HCT116 (cell line): Measurements from ENCODE around the gene OPCML. TPM values are rescaled to one million over a fixed set of nuclear protein-coding genes. Genes with fewer than 3 reads are reported as not detected.

ENCODE experiments used
- ATAC-seq: fragments of 200-7000 bp; cut with Tn5 transposase; 2 replicates; pipeline ENCODE4 v1.9.1; 2020; ENCODE audit warnings: mild to moderate bottlenecking, moderate library complexity
- BruUV-seq: library from RNA; stranded (reverse); fragments of 400-500 nt; replicated peaks from 2 replicates; lab custom pipeline; 2021; lab: Mats Ljungman, UMichigan
- CTCF ChIA-PET: fragments of 300-600 bp; sonication (Branson Sonifier 250); formaldehyde crosslinking; loops from one replicate; lab custom pipeline; 2021; ENCODE audit warnings: antibody characterized with exemption; lab: Charles Lee
- POLR2A ChIA-PET: fragments of 300-600, 350-600 bp; sonication (Branson Sonifier 250); formaldehyde crosslinking; loops from one replicate; lab custom pipeline; 2021; ENCODE audit warnings: antibody characterized with exemption; lab: Charles Lee
- RAD21 ChIA-PET, 2 experiments: fragments of 300-600 bp; sonication (Branson Sonifier 250); formaldehyde crosslinking; loops; one replicate each; lab custom pipeline; 2023; ENCODE audit warnings: low total read pairs in 2 of 2; ENCODE audit not compliant: uncharacterized antibody in 2 of 2, unreplicated experiment in 2 of 2, low non-redundant PET in 1 of 2; lab: Charles Lee
- DNase-seq: peaks from one replicate; pipeline ENCODE4 v3.0.0-alpha.2; 2010; ENCODE audit warnings: low read depth, low spot score
- H2AFZ ChIP-seq: fragments of 200-600 bp; shearing (Covaris generic), sonication (generic); 2 replicates; pipeline ENCODE4 v1.6.1; 2017; ENCODE audit warnings: low read depth, mixed run types, mixed read lengths, antibody characterized with exemption, low read length; ENCODE audit not compliant: poor library complexity, severe bottlenecking
- H3K27ac ChIP-seq: 2 replicates; pipeline ENCODE4 v1.5.1; 2012; ENCODE audit warnings: low read depth, low read length
- H3K27me3 ChIP-seq: fragments of 200-600 bp; sonication (generic); 2 replicates; pipeline ENCODE4 v1.6.1; 2016; ENCODE audit warnings: mixed run types, low read length, mixed read lengths; ENCODE audit not compliant: insufficient read depth
- H3K36me3 ChIP-seq, 2 experiments: fragments of 200-500 bp in 1 of 2; fragments of 200-600 bp in 1 of 2; sonication (Bioruptor generic) in 1 of 2; sonication (generic) in 1 of 2; 2 replicates each; pipeline versions ENCODE4 v1.5.1 to v1.6.1; 2014 to 2016; ENCODE audit warnings: low read length in 2 of 2, inconsistent platforms in 1 of 2, mixed read lengths in 1 of 2, mixed run types in 1 of 2; ENCODE audit not compliant: insufficient read depth in 2 of 2, control insufficient read depth in 1 of 2
- H3K4me1 ChIP-seq, 2 experiments: fragments of 200-600 bp in 1 of 2; sonication (generic) in 1 of 2; 2 replicates each; pipeline versions ENCODE4 v1.5.1 to v1.6.1; 2012 to 2017; ENCODE audit warnings: low read length in 2 of 2, inconsistent platforms in 1 of 2, mild to moderate bottlenecking in 1 of 2, mixed read lengths in 1 of 2, mixed run types in 1 of 2, moderate library complexity in 1 of 2; ENCODE audit not compliant: insufficient read depth in 2 of 2, control insufficient read depth in 1 of 2
- H3K4me2 ChIP-seq: fragments of 200-600 bp; sonication (generic); 2 replicates; pipeline ENCODE4 v1.6.1; 2017; ENCODE audit warnings: mixed run types, low read length, mixed read lengths
- H3K4me3 ChIP-seq, 2 experiments: fragments of 200-600 bp in 1 of 2; sonication (generic) in 1 of 2; replicated peaks in 1 of 2; 2 replicates each; pipeline ENCODE4 v1.5.1; 2011 to 2016; ENCODE audit warnings: low read length in 2 of 2, control low read depth in 1 of 2, low read depth in 1 of 2, mild to moderate bottlenecking in 1 of 2, mixed read lengths in 1 of 2, mixed run types in 1 of 2
- H3K79me2 ChIP-seq: fragments of 200-600 bp; sonication (generic); 2 replicates; pipeline ENCODE4 v1.6.1; 2017; ENCODE audit warnings: mild to moderate bottlenecking, mixed run types, low read length, moderate library complexity, mixed read lengths; ENCODE audit not compliant: insufficient read depth
- H3K9ac ChIP-seq: fragments of 200-600 bp; sonication (generic); 2 replicates; pipeline ENCODE4 v1.6.1; 2016; ENCODE audit warnings: low read length, mixed read lengths
- H3K9me2 ChIP-seq: fragments of 200-600 bp; sonication (generic), shearing (Covaris generic); 2 replicates; pipeline ENCODE4 v1.6.1; 2017; ENCODE audit warnings: mixed run types, mild to moderate bottlenecking, moderate library complexity; ENCODE audit not compliant: insufficient read depth
- H3K9me3 ChIP-seq, 2 experiments: fragments of 200-500 bp in 1 of 2; fragments of 200-600 bp in 1 of 2; sonication (Bioruptor generic) in 1 of 2; sonication (generic) in 1 of 2; 2 replicates each; pipeline ENCODE4 v1.6.1; 2014 to 2017; ENCODE audit warnings: low read length in 2 of 2, mixed read lengths in 2 of 2, inconsistent platforms in 1 of 2, low read depth in 1 of 2, mild to moderate bottlenecking in 1 of 2, mixed run types in 1 of 2, moderate library complexity in 1 of 2; ENCODE audit not compliant: control insufficient read depth in 1 of 2, insufficient read depth in 1 of 2
- H4K20me1 ChIP-seq: fragments of 200-600 bp; sonication (generic), shearing (Covaris generic); 2 replicates; pipeline ENCODE4 v1.6.1; 2017; ENCODE audit warnings: mixed run types, mild to moderate bottlenecking, moderate library complexity; ENCODE audit not compliant: insufficient read depth
- CBX3 ChIP-seq: IDR thresholded peaks from 2 replicates; pipeline ENCODE4 v1.6.1; 2012; ENCODE audit warnings: low read depth
- ELF1 ChIP-seq: IDR thresholded peaks from 2 replicates; pipeline ENCODE4 v1.6.1; 2012; ENCODE audit warnings: low read depth, borderline replicate concordance
- EZH2 ChIP-seq: fragments of 200-600 bp; sonication (generic); IDR thresholded peaks from 2 replicates; pipeline ENCODE4 v1.6.1; 2017; ENCODE audit warnings: antibody characterized with exemption, mixed run types
- EZH2phosphoT487 ChIP-seq: fragments of 200-600 bp; IDR thresholded peaks from 2 replicates; pipeline ENCODE4 v1.6.1; 2018; ENCODE audit warnings: antibody characterized with exemption, borderline replicate concordance
- FOSL1 ChIP-seq: IDR thresholded peaks from 2 replicates; pipeline ENCODE4 v1.6.1; 2012; ENCODE audit warnings: low read depth
- JUND ChIP-seq: IDR thresholded peaks from 2 replicates; pipeline ENCODE4 v1.6.1; 2012
- MAX ChIP-seq: IDR thresholded peaks from 2 replicates; pipeline ENCODE4 v1.6.1; 2012
- POLR2AphosphoS5 ChIP-seq: IDR thresholded peaks from 2 replicates; pipeline ENCODE4 v1.6.1; 2011; ENCODE audit warnings: mild to moderate bottlenecking, low read depth, low read length, moderate library complexity
- RAD21 ChIP-seq: IDR thresholded peaks from 2 replicates; pipeline ENCODE4 v1.6.1; 2012; ENCODE audit warnings: low read depth, mild to moderate bottlenecking
- SIN3A ChIP-seq: IDR thresholded peaks from 2 replicates; pipeline ENCODE4 v1.6.1; 2012; ENCODE audit warnings: low read depth
- SP1 ChIP-seq: IDR thresholded peaks from 2 replicates; pipeline ENCODE4 v1.6.1; 2012; ENCODE audit warnings: low read depth
- SRF ChIP-seq: IDR thresholded peaks from 2 replicates; pipeline ENCODE4 v1.6.1; 2012; ENCODE audit warnings: low read depth
- TCF7L2 ChIP-seq: IDR thresholded peaks from 2 replicates; pipeline ENCODE4 v1.7.0; 2011; ENCODE audit warnings: borderline replicate concordance, inconsistent platforms; ENCODE audit not compliant: insufficient read depth, insufficient read length; ENCODE audit errors: extremely low read depth
- YY1 ChIP-seq: IDR thresholded peaks from 2 replicates; pipeline ENCODE4 v1.6.1; 2011; ENCODE audit warnings: low read length, low read depth, moderate library complexity, mild to moderate bottlenecking; ENCODE audit not compliant: insufficient replicate concordance; ENCODE audit errors: extremely low read depth
- ZBTB33 ChIP-seq: IDR thresholded peaks from 2 replicates; pipeline ENCODE4 v1.6.1; 2011; ENCODE audit warnings: mild to moderate bottlenecking, low read length, moderate library complexity; ENCODE audit not compliant: insufficient replicate concordance; ENCODE audit errors: extremely low read depth
- ZFX ChIP-seq: fragments of 450-650 bp; IDR thresholded peaks from 2 replicates; pipeline ENCODE4 v1.6.1; 2017
- ZNF274 ChIP-seq: fragments of 200-500 bp; sonication (Bioruptor generic); IDR thresholded peaks from 2 replicates; pipeline ENCODE4 v1.6.1; 2014; ENCODE audit warnings: mild to moderate bottlenecking, low read depth, low read length, inconsistent platforms
- intact Hi-C: fragments of 100-400 bp; cut with micrococcal nuclease; formaldehyde crosslinking; loops from 2 replicates; pipeline ENCODE4 v1.10.0; 2022
- total RNA-seq: library from RNA; stranded (reverse); gene quantifications from one replicate; pipeline ENCODE4 v1.2.1, GENCODE V29; 2021; ENCODE audit not compliant: unreplicated experiment
- TF ChIP-seq, protein P1 (sequence below): IDR thresholded peaks from 2 replicates; pipeline ENCODE4 v1.6.1; 2012; ENCODE audit warnings: low read depth
- TF ChIP-seq, protein P2 (sequence below): IDR thresholded peaks from 2 replicates; pipeline ENCODE4 v1.6.1; 2012

The OPCML gene
- total RNA-seq, 1 experiment from 2014 or later: not detected

GRCh38 chr11:132777067-132777975, 755.0 kb downstream of the OPCML start:
- H3K79me2 ChIP-seq: no peaks in the 10 kb centered on the region
- RAD21 ChIA-PET: no interaction called here
- CTCF ChIA-PET: no interaction called here
- intact Hi-C loops: no loop called here
- no peak overlapping the region for H3K4me2 ChIP-seq
- H3K27ac ChIP-seq: no peak overlapping the region
- H3K9me2 ChIP-seq: no peaks in the 10 kb centered on the region
- H4K20me1 ChIP-seq: no peaks in the 10 kb centered on the region
- H2AFZ ChIP-seq: no peak overlapping the region
- no peak for TF ChIP-seq CBX3
- no peak for TF ChIP-seq EZH2phosphoT487
- TF ChIP-seq SRF: no peak
- no peak for TF ChIP-seq YY1
- no peak for TF ChIP-seq JUND
- TF ChIP-seq SP1: no peak
- TF ChIP-seq TCF7L2: no peak
- TF ChIP-seq POLR2AphosphoS5: no peak
- TF ChIP-seq SIN3A: no peak
- TF ChIP-seq RAD21: no peak
- no peak for TF ChIP-seq EZH2
- no peak for TF ChIP-seq FOSL1
- no peak for TF ChIP-seq ELF1
- TF ChIP-seq, protein P1, sequence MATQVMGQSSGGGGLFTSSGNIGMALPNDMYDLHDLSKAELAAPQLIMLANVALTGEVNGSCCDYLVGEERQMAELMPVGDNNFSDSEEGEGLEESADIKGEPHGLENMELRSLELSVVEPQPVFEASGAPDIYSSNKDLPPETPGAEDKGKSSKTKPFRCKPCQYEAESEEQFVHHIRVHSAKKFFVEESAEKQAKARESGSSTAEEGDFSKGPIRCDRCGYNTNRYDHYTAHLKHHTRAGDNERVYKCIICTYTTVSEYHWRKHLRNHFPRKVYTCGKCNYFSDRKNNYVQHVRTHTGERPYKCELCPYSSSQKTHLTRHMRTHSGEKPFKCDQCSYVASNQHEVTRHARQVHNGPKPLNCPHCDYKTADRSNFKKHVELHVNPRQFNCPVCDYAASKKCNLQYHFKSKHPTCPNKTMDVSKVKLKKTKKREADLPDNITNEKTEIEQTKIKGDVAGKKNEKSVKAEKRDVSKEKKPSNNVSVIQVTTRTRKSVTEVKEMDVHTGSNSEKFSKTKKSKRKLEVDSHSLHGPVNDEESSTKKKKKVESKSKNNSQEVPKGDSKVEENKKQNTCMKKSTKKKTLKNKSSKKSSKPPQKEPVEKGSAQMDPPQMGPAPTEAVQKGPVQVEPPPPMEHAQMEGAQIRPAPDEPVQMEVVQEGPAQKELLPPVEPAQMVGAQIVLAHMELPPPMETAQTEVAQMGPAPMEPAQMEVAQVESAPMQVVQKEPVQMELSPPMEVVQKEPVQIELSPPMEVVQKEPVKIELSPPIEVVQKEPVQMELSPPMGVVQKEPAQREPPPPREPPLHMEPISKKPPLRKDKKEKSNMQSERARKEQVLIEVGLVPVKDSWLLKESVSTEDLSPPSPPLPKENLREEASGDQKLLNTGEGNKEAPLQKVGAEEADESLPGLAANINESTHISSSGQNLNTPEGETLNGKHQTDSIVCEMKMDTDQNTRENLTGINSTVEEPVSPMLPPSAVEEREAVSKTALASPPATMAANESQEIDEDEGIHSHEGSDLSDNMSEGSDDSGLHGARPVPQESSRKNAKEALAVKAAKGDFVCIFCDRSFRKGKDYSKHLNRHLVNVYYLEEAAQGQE: no peak
- no peak for TF ChIP-seq MAX
- no peak for TF ChIP-seq ZNF274
- no peak for TF ChIP-seq ZFX
- no peak for TF ChIP-seq ZBTB33
- TF ChIP-seq, protein P2, sequence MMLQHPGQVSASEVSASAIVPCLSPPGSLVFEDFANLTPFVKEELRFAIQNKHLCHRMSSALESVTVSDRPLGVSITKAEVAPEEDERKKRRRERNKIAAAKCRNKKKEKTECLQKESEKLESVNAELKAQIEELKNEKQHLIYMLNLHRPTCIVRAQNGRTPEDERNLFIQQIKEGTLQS: no peak
- no peak overlapping the region for H3K9ac ChIP-seq
- no peaks in the 10 kb centered on the region for H3K27me3 ChIP-seq
- H3K36me3 ChIP-seq: no peaks in the 10 kb centered on the region
- no peaks in the 10 kb centered on the region for H3K4me1 ChIP-seq
- H3K9me3 ChIP-seq: peaks cover 4 to 10% of the 10 kb centered on the region in 2 experiments; a peak in 2 of 4 replicates
- DNase-seq (no peak), ATAC-seq (no peak)
- no TSS peak for BruUV-seq
- H3K4me3 ChIP-seq: no peak overlapping the region
- POLR2A ChIA-PET: no interaction called here
